Stimulated activated CD4-positive, alpha-beta T cell treated with anti-CD3 and anti-CD28 coated beads, Interleukin-1b, Interleukin-23, amount 100 ng/mL, for 4 hours (primary cell): Measurements from ENCODE around the gene ARL2BP.

Experiments
- DNase-seq, 2 donors: peaks; one replicate each; pipeline ENCODE4 v3.0.0-alpha.2; 2020; ENCODE audit warnings: low read depth in 2 of 2

Gene ARL2BP

DNA sequence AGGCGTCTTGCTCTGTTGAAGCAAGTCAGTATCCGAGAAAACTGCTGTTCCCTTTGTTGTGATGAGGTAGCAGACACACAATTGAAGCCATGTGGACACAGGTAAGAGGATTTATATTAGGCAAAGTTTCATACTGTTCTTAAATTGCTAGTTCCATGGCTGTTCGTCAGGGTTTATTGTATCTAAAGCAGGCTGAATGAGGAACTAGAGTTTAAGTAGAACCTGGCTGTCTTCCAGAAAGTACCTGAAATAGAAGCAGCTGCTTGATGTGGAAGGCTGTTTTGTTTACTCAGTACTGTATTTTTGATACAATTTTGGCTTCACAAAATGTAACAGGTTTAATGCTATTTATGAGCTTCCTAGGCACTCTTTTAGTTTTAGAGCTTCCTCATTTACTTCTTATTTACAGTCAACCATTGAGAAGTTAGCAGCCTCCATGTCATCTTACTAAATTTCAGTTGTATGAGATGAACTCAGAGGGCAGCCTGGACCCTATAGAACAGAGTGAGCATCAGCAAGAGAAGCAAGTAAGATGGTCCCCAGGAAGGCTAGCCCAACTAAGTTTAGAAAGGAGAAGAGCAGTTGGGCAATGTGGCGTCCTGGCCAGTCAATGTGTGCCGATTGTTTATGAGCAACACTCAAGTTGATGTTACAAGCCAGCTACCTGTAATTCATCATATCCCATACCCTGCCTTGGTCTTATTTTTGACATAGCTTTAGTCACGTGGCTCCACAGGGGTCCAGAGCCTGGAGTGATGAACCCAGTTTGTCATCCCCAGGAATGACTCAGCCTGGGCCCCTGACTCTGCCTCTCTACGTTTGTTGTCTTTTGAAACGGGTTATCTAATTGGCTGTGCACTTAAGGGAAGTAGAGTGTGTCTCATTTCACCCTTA lies 9.7 kb upstream of the ARL2BP start:
- no peak for DNase-seq

DNA sequence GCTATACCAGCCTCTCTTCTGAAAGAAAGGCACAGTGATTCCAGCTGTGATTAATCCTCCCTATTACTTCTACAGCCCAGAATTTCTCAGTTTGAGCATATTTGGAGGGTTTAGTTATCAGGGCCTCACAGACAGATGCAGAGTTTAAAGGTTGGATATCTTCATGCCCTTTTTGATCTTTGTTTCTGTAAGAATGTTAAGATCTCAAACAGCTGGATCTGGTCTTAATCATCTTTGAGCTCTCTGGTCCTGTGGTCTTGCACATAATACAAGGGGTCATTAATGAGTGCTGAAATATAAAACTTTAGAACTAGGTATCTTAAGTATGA lies 9.1 kb upstream of the ARL2BP start:
- DNase-seq: no peak

DNA sequence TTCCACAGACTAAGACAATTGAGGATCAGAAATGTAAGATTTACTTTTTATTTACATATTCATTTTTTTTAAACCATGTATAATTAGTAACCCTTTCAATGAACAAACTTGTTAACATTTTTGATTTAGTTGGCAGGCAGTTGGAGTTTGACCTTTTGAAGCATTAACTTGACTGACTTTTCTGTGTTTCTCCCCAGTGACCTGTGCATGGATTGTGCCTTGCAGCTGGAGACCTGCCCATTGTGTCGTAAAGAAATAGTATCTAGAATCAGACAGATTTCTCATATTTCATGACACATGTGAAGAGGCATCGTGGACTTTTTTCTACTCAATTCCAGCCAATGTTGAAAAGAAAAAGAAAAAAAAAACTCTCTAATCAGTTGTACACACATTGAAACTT lies 6.4 kb upstream of the ARL2BP start:
- DNase-seq: no peak

DNA sequence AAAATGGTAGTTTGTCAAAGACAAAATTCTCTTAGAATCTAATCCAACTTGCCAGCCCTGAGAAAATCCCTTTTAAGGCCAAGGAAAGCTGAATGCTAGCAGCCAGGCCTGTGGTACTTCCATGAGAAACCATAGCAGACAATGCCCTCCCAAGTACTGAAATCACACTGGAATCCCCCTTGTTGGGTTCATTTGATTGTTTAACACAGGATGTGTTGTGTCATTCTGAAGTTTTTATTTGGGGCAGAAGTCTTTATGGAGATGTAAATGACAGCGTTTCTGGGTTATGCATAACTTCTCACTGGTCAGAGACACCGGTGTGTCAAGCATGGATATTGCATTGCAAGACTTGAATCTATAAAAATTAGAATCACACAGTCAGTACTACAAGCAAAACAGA lies 6.0 kb upstream of the ARL2BP start:
- no peak for DNase-seq

DNA sequence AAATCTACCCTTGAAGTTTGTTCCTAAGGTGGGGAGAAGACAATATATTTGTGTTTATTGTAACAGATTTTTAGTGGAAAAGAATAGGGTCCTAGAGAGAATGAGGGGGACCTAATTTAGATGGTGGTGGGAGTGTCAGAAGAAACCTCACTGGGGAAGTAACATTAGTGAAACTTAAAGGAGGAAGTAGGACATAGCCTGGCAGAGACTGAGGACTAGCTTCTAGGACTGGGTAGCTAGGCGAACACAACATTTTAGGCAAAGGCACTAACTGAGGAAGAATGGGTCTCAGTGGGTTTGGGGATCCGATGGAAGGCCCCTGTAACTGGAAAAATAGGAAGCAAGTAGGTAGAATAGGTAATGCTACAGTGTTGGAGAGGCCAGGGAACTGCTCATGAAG lies 4.2 kb upstream of the ARL2BP start:
- no peak for DNase-seq

DNA sequence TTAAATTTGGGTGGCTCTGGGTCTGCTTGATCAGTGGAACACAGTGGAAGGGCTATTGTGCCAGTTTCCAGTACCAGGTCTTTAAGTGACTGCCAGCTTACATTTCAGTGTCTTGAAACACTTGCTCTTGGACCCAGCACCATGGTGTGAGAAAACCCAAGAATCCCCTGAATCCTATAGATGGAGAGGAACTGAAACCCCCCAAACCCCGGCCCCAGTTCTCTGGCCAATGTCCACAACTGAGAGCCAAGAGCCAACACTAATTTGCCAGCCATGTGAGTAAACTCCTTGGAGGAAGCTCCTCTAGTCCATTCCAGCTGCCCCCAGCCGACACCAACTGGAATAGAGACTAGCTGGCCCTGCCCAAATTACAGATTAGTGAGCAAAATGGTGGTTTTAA lies 2.4 kb upstream of the ARL2BP start:
- DNase-seq: no peak

DNA sequence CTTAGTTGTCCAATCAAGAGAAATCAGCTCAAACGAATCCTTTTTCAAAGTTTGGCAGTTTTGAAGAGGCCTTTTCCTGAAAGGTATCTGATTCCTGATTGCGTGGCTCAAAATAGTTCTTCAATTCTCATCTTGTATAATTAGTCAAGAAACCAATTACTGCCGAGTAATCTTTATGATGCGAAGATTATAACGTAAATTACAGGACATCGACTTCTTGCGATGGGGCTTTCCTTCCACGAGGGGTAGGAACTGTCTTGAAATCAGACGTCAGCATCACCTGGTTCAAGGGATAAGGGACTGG lies 644 bp upstream of the ARL2BP start:
- no peak for DNase-seq

- no peak for DNase-seq
These were observed 534 bp downstream of the ARL2BP start for GRCh38 chr16:57245472-57246113.

- no peak for DNase-seq
These were observed 6.3 kb downstream of the ARL2BP start for GRCh38 chr16:57251352-57251751.

GRCh38 chr16:57252148-57252721 lies 7.2 kb downstream of the ARL2BP start:
- DNase-seq: no peak

GRCh38 chr16:57253466-57253865 lies 8.4 kb downstream of the ARL2BP start:
- no peak for DNase-seq

- no peak for DNase-seq
These were observed 10.8 kb downstream of the ARL2BP start for GRCh38 chr16:57255686-57256415.

DNA sequence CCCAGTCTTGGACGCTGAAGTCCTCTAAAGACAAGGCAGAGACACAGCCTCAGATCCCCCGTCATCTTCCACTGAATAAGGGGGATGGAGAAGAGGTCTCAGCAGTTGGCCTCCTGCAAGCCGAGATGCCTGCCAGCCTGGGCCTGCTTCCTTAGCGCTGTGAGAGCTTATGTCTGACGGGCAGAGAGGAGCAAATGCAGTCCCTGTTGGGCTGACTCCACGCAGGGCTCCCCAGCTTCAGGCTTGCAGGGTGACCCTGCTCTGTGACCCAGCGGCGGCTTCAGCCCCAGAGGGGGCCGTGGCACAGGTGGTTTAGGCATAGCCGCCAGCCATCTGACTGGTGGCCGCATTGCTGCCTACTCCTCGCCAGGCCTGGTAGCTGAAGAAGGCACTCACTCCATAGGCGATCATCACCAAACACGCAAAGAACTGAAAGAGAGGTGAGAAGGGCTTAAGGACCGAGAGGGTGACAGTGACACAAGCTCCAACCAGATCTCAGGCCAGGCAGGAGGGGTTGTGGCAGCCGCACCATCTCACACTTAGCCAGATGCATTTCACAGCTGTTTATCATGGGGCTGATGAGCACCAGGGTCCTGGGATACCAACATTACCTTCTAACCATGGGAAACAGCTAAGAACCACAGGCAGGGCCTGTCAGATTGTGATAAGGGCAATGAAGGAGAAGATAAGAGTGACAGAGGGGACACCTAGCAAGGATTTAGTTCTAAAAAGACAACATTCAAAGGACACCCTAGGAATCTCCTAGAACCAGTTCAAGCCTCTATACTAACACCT lies 11.7 kb downstream of the ARL2BP start:
- no peak for DNase-seq

GRCh38 chr16:57257455-57258070 lies 12.5 kb downstream of the ARL2BP start:
- no peak for DNase-seq

DNA sequence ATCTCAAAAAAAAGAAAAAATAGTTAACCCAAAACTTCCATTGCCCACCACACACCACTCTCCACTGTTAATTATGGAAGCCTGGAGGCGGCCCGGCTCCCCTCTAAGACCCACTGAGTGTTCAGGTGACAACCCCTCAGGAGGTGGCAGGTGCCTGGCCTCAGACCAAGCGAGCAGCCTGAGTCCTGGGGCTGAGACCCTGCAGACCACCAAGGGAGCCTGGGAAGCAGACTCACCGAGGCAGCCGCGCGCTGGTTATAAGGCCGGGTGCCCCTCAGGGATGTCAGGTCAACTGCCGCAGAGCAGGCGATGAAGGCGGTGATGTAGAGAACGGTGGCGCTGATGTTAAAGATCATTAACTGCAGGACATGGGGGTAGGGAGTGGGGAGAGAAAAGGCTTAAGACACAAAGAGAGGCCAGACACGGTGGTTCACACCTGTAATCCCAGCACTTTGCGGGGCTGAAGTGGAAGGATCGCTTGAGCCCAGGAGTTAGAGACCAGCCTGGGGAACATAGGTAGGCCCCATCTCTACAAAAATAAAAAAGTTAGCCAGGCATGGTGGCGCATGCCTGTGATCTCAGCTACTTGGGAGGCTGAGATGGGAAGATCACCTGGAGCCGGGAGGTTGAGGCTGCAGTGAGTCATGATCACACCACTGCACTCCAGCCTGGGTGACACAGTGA lies 13.3 kb downstream of the ARL2BP start:
- DNase-seq: no peak

GRCh38 chr16:57258910-57259475 lies 13.9 kb downstream of the ARL2BP start:
- DNase-seq: no peak

DNA sequence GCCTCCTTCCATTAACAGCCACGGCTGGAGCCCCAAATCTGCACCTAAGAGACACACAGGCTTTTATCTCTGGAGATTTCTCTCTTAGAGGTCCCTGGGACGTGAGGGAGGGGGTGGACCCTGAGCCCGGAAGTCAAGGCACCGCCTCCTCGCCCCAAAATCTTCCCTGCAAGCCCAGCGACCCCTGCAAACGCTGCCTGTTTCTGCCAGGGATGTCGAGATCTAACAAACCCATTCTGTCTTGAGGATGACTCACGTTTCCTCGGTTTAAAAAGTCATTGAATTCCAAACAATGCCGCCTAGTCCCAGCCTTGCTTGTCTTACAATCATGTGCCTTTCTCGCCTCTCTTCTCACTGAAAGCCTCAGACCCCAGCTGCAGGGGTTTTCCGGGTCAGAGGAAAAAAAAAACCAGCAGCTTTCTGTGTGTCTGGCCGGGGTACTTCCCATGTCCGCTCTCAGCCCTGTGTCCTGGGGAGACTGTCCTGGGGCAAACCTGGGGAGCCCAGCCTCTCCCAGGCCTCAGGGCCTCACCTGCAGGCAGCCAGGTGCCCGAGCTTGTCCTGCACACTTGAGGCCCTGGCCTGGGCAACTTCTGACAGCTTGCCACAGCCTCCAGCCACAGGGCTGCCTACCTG lies 15.4 kb downstream of the ARL2BP start:
- DNase-seq: no peak

DNA sequence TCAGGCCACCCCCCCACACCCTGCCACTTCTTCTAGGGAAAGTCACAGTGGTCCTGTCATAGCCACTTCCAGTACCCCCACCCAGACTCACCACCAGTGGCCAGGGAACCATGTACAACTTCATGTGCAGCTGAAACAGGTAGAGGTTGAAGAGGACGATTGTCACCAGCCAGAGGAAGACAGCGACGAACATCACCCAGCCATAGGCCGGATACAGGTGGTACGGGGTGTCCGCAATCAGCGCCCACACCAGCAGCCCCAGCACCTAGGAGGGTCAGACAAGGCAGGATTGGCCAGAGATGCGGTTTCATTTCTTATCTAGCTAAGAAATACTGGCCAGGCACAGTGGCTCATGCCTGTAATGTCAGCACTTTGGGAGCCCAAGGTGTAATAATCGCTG lies 16.7 kb downstream of the ARL2BP start:
- DNase-seq: no peak

DNA sequence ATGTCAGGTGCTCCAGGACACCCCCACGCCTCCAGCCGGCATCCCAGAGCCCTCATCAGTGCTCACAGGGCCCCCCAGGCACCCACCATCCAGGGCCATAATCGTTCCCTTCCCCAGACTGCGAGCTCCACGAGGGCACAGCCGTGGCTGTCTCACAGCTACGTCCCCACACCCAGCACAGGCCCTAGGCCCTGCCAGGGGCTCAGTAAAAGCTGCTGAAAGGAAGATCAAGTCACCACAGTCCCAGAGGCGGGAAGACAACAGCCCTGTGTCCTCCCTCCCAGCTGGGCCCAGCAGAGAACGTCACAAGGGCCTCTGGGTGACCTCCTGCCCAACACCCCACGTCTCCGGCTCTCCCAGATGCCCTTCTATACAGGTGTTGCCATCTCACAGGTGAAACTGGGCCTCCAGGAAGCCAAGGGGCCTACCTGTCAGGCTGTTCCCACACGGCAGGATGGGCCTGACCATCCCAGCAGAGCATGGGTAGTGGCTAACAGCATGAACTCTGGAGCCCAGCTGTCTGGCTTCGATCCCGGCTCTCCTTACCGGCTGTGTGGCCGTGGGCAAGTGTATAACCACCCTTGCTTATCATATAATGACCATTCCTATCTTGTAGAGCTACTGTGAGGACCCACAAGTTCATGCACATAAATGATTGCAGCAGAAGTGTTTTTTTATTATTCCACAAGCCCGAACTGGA lies 17.9 kb downstream of the ARL2BP start:
- no peak for DNase-seq
